GM12875 (cell line): ENCODE results near the gene GFRA4.

Experiments
- H3K4me3 ChIP-seq: one replicate; pipeline ENCODE4 v1.5.1; 2011; ENCODE audit warnings: low read depth, low read length, control low read depth
- CTCF ChIP-seq: IDR thresholded peaks from 2 replicates; pipeline ENCODE4 v1.5.1; 2011; ENCODE audit warnings: low read depth, mild to moderate bottlenecking, control low read depth, inconsistent platforms, low read length, moderate library complexity, borderline replicate concordance; ENCODE audit not compliant: insufficient read depth

Gene GFRA4

DNA sequence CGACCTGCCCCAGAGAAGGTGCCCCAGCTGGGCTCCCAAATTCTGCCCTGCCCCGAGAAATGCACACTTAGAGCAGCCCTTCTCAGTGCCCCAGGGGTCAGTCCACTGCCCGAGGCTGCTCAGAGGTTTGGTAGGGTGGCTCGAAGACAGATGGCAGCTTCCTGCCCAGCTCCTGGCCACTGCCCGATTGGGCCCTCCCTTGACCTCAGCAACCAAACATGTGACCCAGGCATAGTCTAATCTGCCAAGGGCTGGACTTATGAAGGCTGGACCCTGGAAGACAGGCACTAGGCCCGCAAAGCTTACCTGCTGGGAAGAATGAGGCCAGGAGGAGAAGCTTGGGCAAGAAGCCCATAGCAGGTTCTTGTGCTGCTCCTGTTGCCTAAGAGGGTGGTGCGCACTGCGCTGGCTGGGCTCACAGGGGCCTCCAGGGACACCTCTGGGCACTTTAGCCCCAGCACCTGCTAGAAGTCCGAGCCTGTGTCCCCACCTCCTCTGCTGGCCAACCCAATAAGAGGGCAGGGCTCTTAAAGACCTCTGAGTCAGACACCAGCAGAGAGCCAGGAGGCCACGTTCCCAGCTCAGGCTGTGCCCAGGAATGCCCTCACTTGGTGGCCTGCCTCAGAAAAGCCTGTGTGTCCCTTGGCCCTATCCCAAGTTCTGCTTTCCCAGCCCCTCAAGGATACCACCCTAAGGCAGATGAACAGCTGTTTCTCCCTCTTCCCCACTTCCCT, 43.7 kb upstream of the GFRA4 start:
- no peak overlapping the region for H3K4me3 ChIP-seq
- TF ChIP-seq CTCF = no peak

GRCh38 chr20:3705970-3706739, 43.0 kb upstream of the GFRA4 start:
- H3K4me3 ChIP-seq = no peak overlapping the region
- TF ChIP-seq CTCF = no peak

GRCh38 chr20:3705491-3705969, 42.3 kb upstream of the GFRA4 start:
- TF ChIP-seq CTCF = no peak
- H3K4me3 ChIP-seq = no peak overlapping the region

DNA sequence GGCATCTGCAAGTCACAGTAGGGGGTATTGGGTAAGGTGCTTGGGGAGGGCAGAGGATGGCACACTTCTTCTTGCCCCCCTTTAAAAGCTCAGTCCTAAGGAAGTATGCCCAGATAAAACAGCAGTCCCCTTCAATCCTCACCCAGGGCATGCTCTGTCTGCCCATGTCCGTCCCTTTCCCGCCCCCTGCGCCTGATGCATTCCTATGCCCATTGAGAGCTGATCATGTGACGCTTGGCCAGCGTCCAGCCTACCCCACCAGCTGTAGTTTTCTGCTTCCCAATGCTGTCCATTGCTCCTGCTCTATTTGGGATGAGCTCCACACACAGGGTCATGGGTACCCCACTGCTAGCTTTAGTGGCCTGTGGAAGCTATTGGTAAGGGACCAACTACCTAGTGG, 40.9 kb upstream of the GFRA4 start:
- no peak for TF ChIP-seq CTCF
- no peak overlapping the region for H3K4me3 ChIP-seq

DNA sequence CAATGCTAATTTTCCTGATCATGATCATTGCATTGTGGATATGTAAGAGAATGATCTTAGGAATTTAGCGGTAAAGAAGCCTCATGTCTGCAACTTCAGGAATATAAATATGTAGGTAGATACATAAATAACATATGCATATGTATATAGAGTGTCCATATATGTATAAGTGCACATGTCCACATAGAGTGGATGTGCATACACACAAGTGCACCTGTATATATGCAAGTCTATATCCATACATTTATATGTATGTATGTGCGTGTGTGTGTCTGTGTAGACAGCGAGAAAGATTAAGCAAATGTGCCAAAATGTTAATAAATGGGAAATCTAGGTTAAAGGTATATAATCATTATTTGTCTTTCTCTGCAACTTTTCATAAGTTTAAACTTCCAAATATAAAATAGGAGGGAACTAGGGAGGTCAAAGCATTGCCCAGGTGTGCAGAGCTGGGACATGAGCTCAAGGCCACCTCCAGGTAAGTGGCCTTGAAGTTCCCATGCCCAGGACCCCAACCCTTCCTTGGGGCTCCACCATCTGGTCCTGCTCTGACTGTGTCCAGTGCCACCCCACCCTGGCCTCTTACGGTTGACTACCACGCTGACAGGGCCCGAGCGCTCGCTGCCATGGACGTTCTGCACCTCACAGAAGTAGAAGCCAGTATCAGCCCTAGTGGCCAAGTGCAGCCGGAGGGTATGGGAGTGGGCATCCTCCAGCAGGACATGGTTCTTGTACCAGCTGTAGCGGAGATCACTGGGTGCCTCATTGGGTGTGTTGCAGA, 39.6 kb upstream of the GFRA4 start:
- no peak overlapping the region for H3K4me3 ChIP-seq
- no peak for TF ChIP-seq CTCF

- no peak for TF ChIP-seq CTCF
- H3K4me3 ChIP-seq = no peak overlapping the region
These were observed 38.1 kb upstream of the GFRA4 start for GRCh38 chr20:3701061-3701998.
